ENCODE results near the gene ANKRD34A. TPM values are rescaled to one million over a fixed set of nuclear protein-coding genes. Genes with fewer than 3 reads are reported as not detected.

Gene ANKRD34A
- total and polyA plus RNA-seq, 4 donors: 0.06 to 1.0 (median 0.46) TPM

GRCh38 chr1:145983206-145983675 lies 18.9 kb upstream of the ANKRD34A start:
- Histone ChIP-seq H3K9ac (ENCODE audit: insufficient read depth in 1 of 2, low read length in 2 of 2) (no peak overlapping the region), H3K4me3 (no peak overlapping the region), H3K4me1 (ENCODE audit: control insufficient read depth in 5 of 5, insufficient read depth in 5 of 5, low read length in 5 of 5) (peaks cover 10 to 66% (median 21%) of the 10 kb centered on the region in 5 donors), H3K36me3 (ENCODE audit: control insufficient read depth in 4 of 4, insufficient read depth in 4 of 4, low read length in 4 of 4) (no peaks in the 10 kb centered on the region), H3K27ac (ENCODE audit: low read depth in 1 of 2, low read length in 1 of 2) (peak overlapping the region; percentile 88 to 99), H3K9me3 (ENCODE audit: control insufficient read depth in 4 of 4, insufficient read depth in 3 of 4, low read length in 3 of 4) (no peaks in the 10 kb centered on the region), H3K27me3 (ENCODE audit: control insufficient read depth in 3 of 3, insufficient read depth in 3 of 3, low read length in 2 of 3) (no peaks in the 10 kb centered on the region)
- WGBS, 2 donors: 70 to 76% methylated on average over 1 of the region's 1 CpG
- TF ChIP-seq, protein P1, sequence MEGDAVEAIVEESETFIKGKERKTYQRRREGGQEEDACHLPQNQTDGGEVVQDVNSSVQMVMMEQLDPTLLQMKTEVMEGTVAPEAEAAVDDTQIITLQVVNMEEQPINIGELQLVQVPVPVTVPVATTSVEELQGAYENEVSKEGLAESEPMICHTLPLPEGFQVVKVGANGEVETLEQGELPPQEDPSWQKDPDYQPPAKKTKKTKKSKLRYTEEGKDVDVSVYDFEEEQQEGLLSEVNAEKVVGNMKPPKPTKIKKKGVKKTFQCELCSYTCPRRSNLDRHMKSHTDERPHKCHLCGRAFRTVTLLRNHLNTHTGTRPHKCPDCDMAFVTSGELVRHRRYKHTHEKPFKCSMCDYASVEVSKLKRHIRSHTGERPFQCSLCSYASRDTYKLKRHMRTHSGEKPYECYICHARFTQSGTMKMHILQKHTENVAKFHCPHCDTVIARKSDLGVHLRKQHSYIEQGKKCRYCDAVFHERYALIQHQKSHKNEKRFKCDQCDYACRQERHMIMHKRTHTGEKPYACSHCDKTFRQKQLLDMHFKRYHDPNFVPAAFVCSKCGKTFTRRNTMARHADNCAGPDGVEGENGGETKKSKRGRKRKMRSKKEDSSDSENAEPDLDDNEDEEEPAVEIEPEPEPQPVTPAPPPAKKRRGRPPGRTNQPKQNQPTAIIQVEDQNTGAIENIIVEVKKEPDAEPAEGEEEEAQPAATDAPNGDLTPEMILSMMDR (IDR thresholded peaks at IDR 0.05; ENCODE audit: control extremely low read depth, extremely low read depth): no peak
- DNase-seq (no peak), ATAC-seq (ENCODE audit: insufficient read depth, low FRiP score) (no peak)

DNA sequence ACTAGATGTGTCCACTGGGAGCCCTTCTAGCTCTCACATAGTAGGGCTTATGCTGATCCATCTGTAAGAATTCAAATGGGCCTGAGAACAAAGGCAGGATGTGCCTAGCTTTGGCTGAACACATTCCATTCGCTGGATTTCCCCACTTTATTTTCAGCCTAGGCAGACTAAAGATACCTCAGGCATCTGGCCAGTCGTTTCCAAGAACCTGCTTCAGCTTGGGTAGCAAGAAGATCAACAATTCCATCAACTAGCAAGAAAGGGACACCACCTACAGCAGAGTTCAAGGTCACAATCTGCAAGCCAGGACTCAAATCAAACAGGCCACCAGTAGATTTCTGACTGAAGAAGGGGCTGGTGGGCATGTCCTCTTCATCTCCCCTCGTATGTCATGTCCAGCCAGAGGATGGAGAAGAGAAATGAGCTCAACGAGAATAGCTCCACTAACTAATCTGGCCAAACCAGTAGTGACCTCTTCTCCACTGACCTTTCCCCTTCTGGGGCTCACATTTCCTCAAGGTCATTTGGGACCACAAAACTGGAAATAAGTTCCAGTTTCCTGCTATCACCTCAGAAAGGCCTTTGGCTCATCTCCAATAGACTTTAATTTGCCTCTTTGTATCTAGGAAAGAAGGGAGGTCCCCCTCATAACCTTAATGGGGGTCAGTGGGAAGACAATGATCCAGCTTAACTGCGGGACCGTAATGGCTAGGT lies 17.8 kb upstream of the ANKRD34A start:
- ATAC-seq (ENCODE audit: insufficient read depth, low FRiP score) (no peak), DNase-seq (no peak)
- peak overlapping the region; percentile 62 to 99 for H3K27ac ChIP-seq (ENCODE audit: low read depth in 1 of 2, low read length in 1 of 2)
- 70 to 79% methylated on average over 6 of the region's 6 CpGs for WGBS, 2 donors
- H3K9me3 ChIP-seq (ENCODE audit: control insufficient read depth in 4 of 4, insufficient read depth in 3 of 4, low read length in 3 of 4): no peaks in the 10 kb centered on the region
- no peak overlapping the region for H3K4me3 ChIP-seq
- H3K27me3 ChIP-seq (ENCODE audit: control insufficient read depth in 3 of 3, insufficient read depth in 3 of 3, low read length in 2 of 3): no peaks in the 10 kb centered on the region
- TF ChIP-seq, protein P1 (IDR thresholded peaks at IDR 0.05; ENCODE audit: control extremely low read depth, extremely low read depth): no peak
- no peak overlapping the region for H3K9ac ChIP-seq (ENCODE audit: insufficient read depth in 1 of 2, low read length in 2 of 2)
- peaks cover 17 to 70% (median 22%) of the 10 kb centered on the region in 5 donors for H3K4me1 ChIP-seq (ENCODE audit: control insufficient read depth in 5 of 5, insufficient read depth in 5 of 5, low read length in 5 of 5)
- peaks cover 0 to 2% (median 0%) of the 10 kb centered on the region in 4 donors for H3K36me3 ChIP-seq (ENCODE audit: control insufficient read depth in 4 of 4, insufficient read depth in 4 of 4, low read length in 4 of 4)

- ATAC-seq (ENCODE audit: insufficient read depth, low FRiP score): no peak
- no peak overlapping the region for H3K4me3 ChIP-seq
- no peaks in the 10 kb centered on the region for H3K27me3 ChIP-seq (ENCODE audit: control insufficient read depth in 3 of 3, insufficient read depth in 3 of 3, low read length in 2 of 3)
Observed at GRCh38 chr1:145980457-145980994, 16.2 kb upstream of the ANKRD34A start.

More at GRCh38 chr1:145980457-145980994, 16.2 kb upstream of the ANKRD34A start:
- Histone ChIP-seq H3K27ac (ENCODE audit: low read depth in 1 of 2, low read length in 1 of 2) (peak overlapping the region; percentile 86 to 99), H3K36me3 (ENCODE audit: control insufficient read depth in 4 of 4, insufficient read depth in 4 of 4, low read length in 4 of 4) (peaks cover 0 to 5% (median 0%) of the 10 kb centered on the region in 4 donors), H3K9me3 (ENCODE audit: control insufficient read depth in 4 of 4, insufficient read depth in 3 of 4, low read length in 3 of 4) (no peaks in the 10 kb centered on the region), H3K4me1 (ENCODE audit: control insufficient read depth in 5 of 5, insufficient read depth in 5 of 5, low read length in 5 of 5) (peaks cover 17 to 58% (median 22%) of the 10 kb centered on the region in 5 donors), H3K9ac (ENCODE audit: insufficient read depth in 1 of 2, low read length in 2 of 2) (peak overlapping the region in 1 of 2 donors; percentile 90)
- TF ChIP-seq, protein P1 (IDR thresholded peaks at IDR 0.05; ENCODE audit: control extremely low read depth, extremely low read depth): no peak
- 80 to 83% methylated on average over 1 of the region's 1 CpG for WGBS, 2 donors
- DNase-seq: no peak

All from lung (tissue), 12 donors.